A673 (cell line): Measurements from ENCODE around the gene IP6K2. TPM values are rescaled to one million over a fixed set of nuclear protein-coding genes. Genes with fewer than 3 reads are reported as not detected.
A peak's percentile ranks its signal among the peaks of the same experiment; 100 is the strongest.

ENCODE experiments used
- BruUV-seq: library from RNA; stranded (reverse); fragments of 400-500 nt; replicated peaks from 2 replicates; lab custom pipeline; 2021; lab: Mats Ljungman, UMichigan
- CTCF ChIA-PET: fragments of 300-600 bp; sonication (Branson Sonifier 250); formaldehyde crosslinking; loops from one replicate; lab custom pipeline; 2022; ENCODE audit warnings: antibody characterized with exemption; lab: Charles Lee
- POLR2A ChIA-PET: fragments of 300-600 bp; sonication (Branson Sonifier 250); formaldehyde crosslinking; loops from one replicate; lab custom pipeline; 2022; ENCODE audit warnings: antibody characterized with exemption; ENCODE audit not compliant: low non-redundant PET; lab: Charles Lee
- DNase-seq: peaks from one replicate; pipeline ENCODE4 v3.0.0-alpha.2; 2015; ENCODE audit warnings: low spot score
- H3K27ac ChIP-seq: fragments of 200-600 bp; sonication (generic); 2 replicates; pipeline ENCODE4 v1.5.1; 2016; ENCODE audit warnings: mixed run types, low read depth, mild to moderate bottlenecking, mixed read lengths, antibody characterized with exemption, low read length; ENCODE audit not compliant: poor library complexity, severe bottlenecking
- H3K27me3 ChIP-seq: fragments of 200-600 bp; sonication (generic); replicated peaks from 2 replicates; pipeline ENCODE4 v1.6.1; 2017; ENCODE audit warnings: mixed run types, low read depth, mild to moderate bottlenecking, mixed read lengths, antibody characterized with exemption, low read length; ENCODE audit not compliant: insufficient read depth, poor library complexity
- H3K36me3 ChIP-seq: fragments of 200-600 bp; sonication (generic); 2 replicates; pipeline ENCODE4 v1.6.1; 2016; ENCODE audit warnings: mixed run types, mild to moderate bottlenecking, mixed read lengths, antibody characterized with exemption, low read length; ENCODE audit not compliant: insufficient read depth, poor library complexity, severe bottlenecking
- H3K4me1 ChIP-seq: fragments of 200-600 bp; sonication (generic); 2 replicates; pipeline ENCODE4 v1.6.1; 2017; ENCODE audit warnings: mixed run types, mild to moderate bottlenecking, mixed read lengths, antibody characterized with exemption, low read length; ENCODE audit not compliant: insufficient read depth, poor library complexity, severe bottlenecking
- H3K4me3 ChIP-seq: fragments of 200-600 bp; sonication (generic); 2 replicates; pipeline ENCODE4 v1.5.1; 2016; ENCODE audit warnings: low read depth, mixed run types, mild to moderate bottlenecking, mixed read lengths, low read length; ENCODE audit not compliant: poor library complexity, severe bottlenecking
- H3K9me3 ChIP-seq: fragments of 200-600 bp; sonication (generic); 2 replicates; pipeline ENCODE4 v1.6.1; 2016; ENCODE audit warnings: mixed run types, low read depth, mild to moderate bottlenecking, mixed read lengths, antibody characterized with exemption, low read length; ENCODE audit not compliant: poor library complexity, severe bottlenecking
- EZH2 ChIP-seq: fragments of 200-600 bp; sonication (generic); IDR thresholded peaks from 2 replicates; pipeline ENCODE4 v1.6.1; 2017; ENCODE audit warnings: borderline replicate concordance, low read depth, mild to moderate bottlenecking, mixed read lengths, antibody characterized with exemption, low read length; ENCODE audit not compliant: poor library complexity, severe bottlenecking
- intact Hi-C: fragments of 100-400 bp; cut with micrococcal nuclease; formaldehyde crosslinking; loops from one replicate; pipeline ENCODE4 v1.10.0; 2022; ENCODE audit not compliant: unreplicated experiment
- total RNA-seq: library from RNA; stranded (reverse); gene quantifications from 2 replicates; pipeline ENCODE4 v1.2.3, GENCODE V29; 2021
- TF ChIP-seq, protein P1 (sequence below): fragments of 300-800, 200-600 bp; sonication (generic); conservative IDR thresholded peaks from 2 replicates; pipeline ENCODE4 v1.5.1; 2017; ENCODE audit warnings: low read depth, mild to moderate bottlenecking, antibody characterized with exemption, low read length, moderate library complexity, mixed read lengths

Gene IP6K2
- total RNA-seq, 1 experiment from 2014 or later, result 62.5 TPM

DNA sequence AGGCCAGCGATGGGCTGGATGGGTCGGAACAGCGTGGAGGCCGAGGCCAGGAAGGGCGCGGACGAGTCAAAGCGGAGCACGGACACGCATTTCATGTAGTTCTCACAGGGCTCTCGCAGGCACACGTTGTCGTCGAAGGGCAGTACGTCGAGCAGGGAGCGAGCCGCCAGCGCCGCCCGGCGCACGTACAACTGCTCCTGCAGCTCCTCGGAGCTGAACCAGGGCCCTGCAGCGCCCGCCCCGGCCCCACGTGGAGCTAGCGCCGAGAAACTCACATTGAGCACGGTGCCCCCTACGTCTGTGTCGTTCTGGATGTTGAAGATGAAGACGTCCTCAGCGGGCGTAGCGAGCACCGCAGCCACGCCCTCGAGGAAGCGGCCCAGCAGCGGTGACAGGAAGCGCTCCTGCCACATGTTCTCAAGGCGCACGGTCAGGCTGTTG, 60.2 kb downstream of the IP6K2 start:
- no TSS peak for BruUV-seq
- Histone ChIP-seq H3K9me3 (no peaks in the 10 kb centered on the region), H3K4me3 (peak overlapping the region; percentile 45), H3K27me3 (no peaks in the 10 kb centered on the region), H3K27ac (no peak overlapping the region), H3K36me3 (no peaks in the 10 kb centered on the region), H3K4me1 (no peaks in the 10 kb centered on the region)
- CTCF ChIA-PET, result no interaction called here
- intact Hi-C loops, result no loop called here
- POLR2A ChIA-PET, result no interaction called here
- TF ChIP-seq, protein P1, sequence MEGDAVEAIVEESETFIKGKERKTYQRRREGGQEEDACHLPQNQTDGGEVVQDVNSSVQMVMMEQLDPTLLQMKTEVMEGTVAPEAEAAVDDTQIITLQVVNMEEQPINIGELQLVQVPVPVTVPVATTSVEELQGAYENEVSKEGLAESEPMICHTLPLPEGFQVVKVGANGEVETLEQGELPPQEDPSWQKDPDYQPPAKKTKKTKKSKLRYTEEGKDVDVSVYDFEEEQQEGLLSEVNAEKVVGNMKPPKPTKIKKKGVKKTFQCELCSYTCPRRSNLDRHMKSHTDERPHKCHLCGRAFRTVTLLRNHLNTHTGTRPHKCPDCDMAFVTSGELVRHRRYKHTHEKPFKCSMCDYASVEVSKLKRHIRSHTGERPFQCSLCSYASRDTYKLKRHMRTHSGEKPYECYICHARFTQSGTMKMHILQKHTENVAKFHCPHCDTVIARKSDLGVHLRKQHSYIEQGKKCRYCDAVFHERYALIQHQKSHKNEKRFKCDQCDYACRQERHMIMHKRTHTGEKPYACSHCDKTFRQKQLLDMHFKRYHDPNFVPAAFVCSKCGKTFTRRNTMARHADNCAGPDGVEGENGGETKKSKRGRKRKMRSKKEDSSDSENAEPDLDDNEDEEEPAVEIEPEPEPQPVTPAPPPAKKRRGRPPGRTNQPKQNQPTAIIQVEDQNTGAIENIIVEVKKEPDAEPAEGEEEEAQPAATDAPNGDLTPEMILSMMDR, result no peak
- TF ChIP-seq EZH2, result no peak
- DNase-seq, result no peak

DNA sequence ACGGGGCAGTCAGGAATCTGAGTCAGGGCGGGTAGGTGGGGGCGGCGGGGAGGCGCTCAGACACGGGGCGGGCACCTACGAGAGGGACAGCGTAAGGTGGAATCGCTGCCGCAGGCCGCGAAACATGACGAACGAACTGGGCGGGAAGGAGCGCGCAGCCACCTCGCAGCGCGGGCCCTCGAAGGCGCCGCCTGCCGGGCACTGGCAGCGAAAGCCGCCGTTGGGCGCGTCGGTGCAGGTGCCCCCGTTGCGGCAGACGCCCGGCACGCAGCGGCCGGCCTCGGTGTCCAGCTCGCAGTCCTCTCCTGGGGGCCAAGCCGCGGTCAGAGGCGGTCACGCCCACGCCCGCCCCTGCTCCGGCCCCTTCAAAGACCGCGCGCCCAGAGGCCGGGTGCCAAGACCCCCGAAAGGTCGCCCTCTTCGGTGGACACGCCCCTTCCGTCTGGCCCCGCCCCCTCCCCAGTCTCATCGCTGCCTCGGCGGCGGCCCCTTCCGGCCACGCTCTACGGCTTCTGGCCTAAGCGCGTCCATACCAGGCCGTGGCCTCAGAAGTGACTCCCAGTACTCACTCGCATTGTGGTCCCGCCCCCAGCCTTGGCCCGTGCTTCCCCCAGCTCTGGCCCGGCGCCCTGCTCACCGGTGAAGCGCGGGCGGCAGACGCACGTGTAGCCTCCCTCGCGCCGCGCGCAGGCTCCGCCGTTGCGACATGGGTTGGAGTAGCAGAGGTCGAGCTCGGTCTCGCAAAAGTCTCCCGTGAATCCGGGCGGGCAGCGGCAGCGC, 60.8 kb downstream of the IP6K2 start:
- Histone ChIP-seq H3K27me3 (no peaks in the 10 kb centered on the region), H3K36me3 (no peaks in the 10 kb centered on the region), H3K27ac (no peak overlapping the region), H3K9me3 (no peaks in the 10 kb centered on the region), H3K4me3 (peak overlapping the region; percentile 45), H3K4me1 (no peaks in the 10 kb centered on the region)
- intact Hi-C loops, result no loop called here
- peak; percentile 79 for DNase-seq
- TF ChIP-seq, protein P1, result peak; percentile 39
- TF ChIP-seq EZH2, result no peak
- POLR2A ChIA-PET, result no interaction called here
- BruUV-seq, result no TSS peak
- CTCF ChIA-PET, result no interaction called here

DNA sequence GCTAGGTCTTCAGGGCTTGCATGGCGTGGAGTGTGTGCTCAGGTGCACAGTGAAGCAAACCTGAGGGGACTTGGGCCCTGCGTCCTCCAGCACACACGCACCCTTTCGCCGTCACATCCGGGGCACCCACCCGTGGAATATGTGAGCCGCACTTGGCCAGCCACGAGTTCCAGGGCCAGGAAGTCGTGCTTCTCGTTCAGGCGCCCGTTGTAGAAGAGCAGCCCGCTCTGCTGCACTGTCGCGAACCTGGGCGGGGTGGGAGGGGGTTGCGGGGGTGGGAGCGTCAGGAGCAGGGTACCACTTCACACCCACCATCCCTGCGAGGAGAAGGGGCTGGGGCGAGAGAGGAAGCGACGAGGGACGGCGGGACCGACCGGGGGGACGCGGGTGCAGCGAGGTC, 61.4 kb downstream of the IP6K2 start:
- no peak for TF ChIP-seq EZH2
- TF ChIP-seq, protein P1, result no peak
- BruUV-seq, result no TSS peak
- H3K27me3 ChIP-seq, result no peaks in the 10 kb centered on the region
- intact Hi-C loops, result no loop called here
- no peaks in the 10 kb centered on the region for H3K4me1 ChIP-seq
- ChIA-PET CTCF (no interaction called here), POLR2A (no interaction called here)
- no peaks in the 10 kb centered on the region for H3K36me3 ChIP-seq
- peak overlapping the region; percentile 45 for H3K4me3 ChIP-seq
- H3K27ac ChIP-seq, result no peak overlapping the region
- H3K9me3 ChIP-seq, result no peaks in the 10 kb centered on the region
- no peak for DNase-seq
